GM20000 (cell line): ENCODE measurements around the gene SUPT20HL2.
"Not testable (repeated sequence)": the region's sequence is repeated elsewhere in the genome, so short reads cannot be mapped to it uniquely, and the experiment has no call there.

Experiments used
- DNase-seq: peaks from one replicate; pipeline ENCODE4 v3.0.0; 2012; ENCODE audit warnings: low spot score
- TF ChIP-seq, protein P1 (sequence below): IDR thresholded peaks from 2 replicates; pipeline ENCODE4 v1.5.1; 2012; ENCODE audit warnings: mild to moderate bottlenecking, control low read depth; ENCODE audit errors: extremely low read depth, missing control alignments

Gene SUPT20HL2

GRCh38 chrX:24332878-24333277 is 19.0 kb upstream of the SUPT20HL2 start:
- no peak for DNase-seq
- TF ChIP-seq, protein P1, sequence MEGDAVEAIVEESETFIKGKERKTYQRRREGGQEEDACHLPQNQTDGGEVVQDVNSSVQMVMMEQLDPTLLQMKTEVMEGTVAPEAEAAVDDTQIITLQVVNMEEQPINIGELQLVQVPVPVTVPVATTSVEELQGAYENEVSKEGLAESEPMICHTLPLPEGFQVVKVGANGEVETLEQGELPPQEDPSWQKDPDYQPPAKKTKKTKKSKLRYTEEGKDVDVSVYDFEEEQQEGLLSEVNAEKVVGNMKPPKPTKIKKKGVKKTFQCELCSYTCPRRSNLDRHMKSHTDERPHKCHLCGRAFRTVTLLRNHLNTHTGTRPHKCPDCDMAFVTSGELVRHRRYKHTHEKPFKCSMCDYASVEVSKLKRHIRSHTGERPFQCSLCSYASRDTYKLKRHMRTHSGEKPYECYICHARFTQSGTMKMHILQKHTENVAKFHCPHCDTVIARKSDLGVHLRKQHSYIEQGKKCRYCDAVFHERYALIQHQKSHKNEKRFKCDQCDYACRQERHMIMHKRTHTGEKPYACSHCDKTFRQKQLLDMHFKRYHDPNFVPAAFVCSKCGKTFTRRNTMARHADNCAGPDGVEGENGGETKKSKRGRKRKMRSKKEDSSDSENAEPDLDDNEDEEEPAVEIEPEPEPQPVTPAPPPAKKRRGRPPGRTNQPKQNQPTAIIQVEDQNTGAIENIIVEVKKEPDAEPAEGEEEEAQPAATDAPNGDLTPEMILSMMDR: no peak

GRCh38 chrX:24325231-24325630 is 11.4 kb upstream of the SUPT20HL2 start:
- no peak for DNase-seq
- TF ChIP-seq, protein P1: no peak

DNA sequence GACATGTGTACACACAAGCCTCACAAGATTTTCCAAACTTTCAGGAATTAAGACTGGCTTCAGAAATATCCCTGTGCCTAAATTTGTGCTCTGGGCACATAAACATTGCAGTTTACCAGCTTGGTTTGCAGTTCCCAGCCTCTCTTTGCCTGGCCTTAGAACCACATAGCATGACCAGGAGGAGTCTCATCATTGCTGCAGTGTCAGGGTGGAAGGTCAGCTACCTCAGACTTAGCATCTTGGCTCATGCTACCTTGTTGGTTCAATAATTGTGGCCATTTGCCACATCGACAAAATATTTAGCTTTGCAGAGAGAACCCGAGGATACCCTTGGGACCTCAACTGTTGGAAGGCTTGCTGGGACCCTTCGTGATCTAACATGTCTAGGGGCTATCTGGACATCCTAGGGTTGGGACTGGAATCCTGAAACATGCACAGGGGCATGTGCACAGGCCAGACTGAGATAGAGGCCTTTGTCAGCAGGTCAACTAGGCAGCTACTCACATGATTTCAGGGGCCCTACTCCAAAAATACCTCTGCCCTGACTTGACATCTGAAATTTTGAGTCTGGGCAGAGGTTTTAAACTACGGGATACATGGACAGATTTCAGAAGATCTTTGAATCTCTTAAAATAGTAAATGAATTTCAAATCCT is 8.0 kb upstream of the SUPT20HL2 start:
- TF ChIP-seq, protein P1: no peak
- no peak for DNase-seq

DNA sequence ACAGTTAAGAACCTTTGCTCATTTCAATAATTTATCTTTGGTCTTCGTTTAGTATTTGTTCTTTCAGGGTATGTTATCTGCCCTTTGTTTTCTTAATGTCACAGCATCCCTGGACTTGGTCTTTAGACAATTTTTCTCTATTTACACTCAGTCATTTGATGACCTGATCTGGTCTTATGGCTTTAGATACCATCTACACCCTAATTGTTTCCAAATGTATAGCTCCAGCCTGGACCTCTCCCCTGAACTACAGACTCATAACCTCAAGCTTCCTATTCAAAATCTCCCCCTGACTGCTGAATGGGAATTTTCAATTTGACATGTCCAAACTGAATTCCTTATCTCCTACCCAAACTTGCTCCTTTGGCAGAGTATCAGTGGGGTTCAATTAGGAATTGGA is 3.7 kb upstream of the SUPT20HL2 start:
- DNase-seq: no peak
- TF ChIP-seq, protein P1: no peak

GRCh38 chrX:24316111-24316510 is 2.2 kb upstream of the SUPT20HL2 start:
- no peak for DNase-seq
- TF ChIP-seq, protein P1: no peak

DNA sequence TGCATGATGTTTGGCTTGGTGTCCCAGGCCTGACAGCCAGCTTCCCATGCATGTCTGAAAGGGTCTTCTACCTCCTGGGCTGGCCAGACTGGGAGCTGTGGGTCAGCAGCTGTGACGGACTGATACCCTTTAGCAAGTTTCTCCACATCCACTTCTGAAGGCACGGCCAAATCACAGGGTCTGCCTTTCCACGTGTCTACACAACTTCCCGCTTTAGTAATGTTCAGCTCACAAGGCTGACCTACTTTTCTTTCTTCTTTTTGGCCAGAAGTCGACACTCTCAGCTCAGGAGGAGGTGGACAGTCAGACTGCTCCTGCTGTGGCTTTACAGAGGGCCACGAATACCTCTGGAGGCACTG is 1.6 kb downstream of the SUPT20HL2 start:
- DNase-seq: not testable (repeated sequence)

DNA sequence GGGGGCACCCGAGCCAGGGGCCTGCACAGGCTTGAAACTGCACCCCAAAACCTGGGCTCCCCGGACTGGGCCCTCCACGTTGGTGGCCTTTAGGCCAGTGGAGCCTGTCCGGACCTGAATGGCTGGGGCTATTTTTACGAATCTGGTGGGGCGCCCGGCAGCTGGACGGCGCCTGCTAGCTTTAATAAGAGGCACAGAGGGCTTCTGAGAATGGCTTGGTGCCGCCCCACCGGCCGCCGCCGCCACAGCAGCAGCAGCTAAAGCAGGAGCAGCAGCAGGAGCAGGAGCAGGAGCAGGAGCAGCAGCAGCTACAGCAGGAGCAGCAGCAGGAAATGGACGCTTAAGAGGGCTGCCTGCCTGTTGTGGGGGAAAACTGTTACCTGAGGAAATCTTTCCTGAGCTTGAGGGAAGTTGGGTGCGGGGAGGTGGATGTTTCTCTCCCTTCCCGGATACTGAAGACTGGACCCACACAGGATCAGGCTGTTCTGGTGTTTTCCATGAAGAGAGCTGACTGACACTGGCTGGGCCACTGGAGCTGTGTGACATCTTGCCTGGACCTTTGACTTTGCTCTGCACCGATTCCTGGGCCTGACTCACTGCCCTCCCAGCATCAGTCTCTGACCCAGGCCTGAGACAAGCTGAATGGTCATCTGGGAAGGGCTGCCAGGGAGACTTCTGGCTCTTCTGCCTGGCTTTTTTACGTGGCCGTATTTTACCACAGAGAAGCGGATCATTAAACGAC is 2.2 kb downstream of the SUPT20HL2 start:
- not testable (repeated sequence) for DNase-seq

- not testable (repeated sequence) for DNase-seq
Observed at GRCh38 chrX:24310916-24311315, 3.0 kb downstream of the SUPT20HL2 start.

GRCh38 chrX:24309580-24310374 is 4.1 kb downstream of the SUPT20HL2 start:
- DNase-seq: not testable (repeated sequence)

GRCh38 chrX:24308803-24309202 is 5.1 kb downstream of the SUPT20HL2 start:
- not testable (repeated sequence) for DNase-seq
